ENCODE results near the gene KMT2D. TPM values are rescaled to one million over a fixed set of nuclear protein-coding genes. Genes with fewer than 3 reads are reported as not detected.

The KMT2D gene
- total and polyA plus RNA-seq, 10 of the 15 experiments (the other 5 are each of a cell fraction or from before 2014, with no cell fraction given), result 0.51 to 71.5 (median 10.4) TPM

DNA sequence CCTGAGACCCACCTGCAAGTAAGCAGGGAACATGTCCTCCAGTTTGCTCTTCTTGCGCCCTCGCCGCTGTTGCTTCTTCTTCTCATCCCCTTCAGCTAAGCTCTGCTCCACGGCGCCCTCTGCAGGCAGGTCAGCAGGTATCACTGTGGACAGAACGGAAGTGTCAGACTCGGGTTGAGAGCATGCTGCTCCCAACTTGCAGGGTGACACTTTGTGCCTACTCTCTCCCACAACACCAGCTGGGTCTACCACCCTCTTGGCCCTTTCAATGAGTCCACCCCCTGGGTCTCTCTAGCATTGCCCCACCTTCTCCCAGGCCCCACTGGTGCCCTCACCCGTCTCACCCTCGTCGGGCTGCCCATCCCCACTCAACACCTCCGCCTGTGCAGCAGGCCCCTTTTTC lies 16.7 kb downstream of the KMT2D start:
- Histone ChIP-seq H3K9ac (ENCODE audit: control insufficient read depth, insufficient read depth, low read length) (no peak overlapping the region), H3K4me3 (no peak overlapping the region), H3K79me2 (ENCODE audit: control insufficient read depth, insufficient read depth, low read length) (no peaks in the 10 kb centered on the region), H3K4me1 (ENCODE audit: control insufficient read depth, insufficient read depth, low read length) (no peaks in the 10 kb centered on the region), H2AFZ (ENCODE audit: control insufficient read depth, low read depth, low read length) (no peak overlapping the region), H3K4me2 (ENCODE audit: control insufficient read depth, insufficient read depth) (no peak overlapping the region), H4K20me1 (ENCODE audit: control insufficient read depth, insufficient read depth) (no peaks in the 10 kb centered on the region), H3K36me3 (ENCODE audit: control insufficient read depth in 2 of 2, insufficient read depth in 2 of 2, low read length in 1 of 2) (peaks cover 37 to 67% of the 10 kb centered on the region in 2 experiments), H3K27me3 (replicated peaks in 1 of 2; ENCODE audit: control insufficient read depth in 2 of 2, insufficient read depth in 2 of 2, low read length in 1 of 2) (no peaks in the 10 kb centered on the region), H3K27ac (ENCODE audit: control insufficient read depth, insufficient read depth) (no peak overlapping the region), H3K9me3 (replicated peaks; ENCODE audit: control insufficient read depth, insufficient read depth, low read length) (no peaks in the 10 kb centered on the region)
- peak; percentile 87 for ATAC-seq
- WGBS (ENCODE audit: insufficient coverage, insufficient replicate concordance, low lambda C conversion rate, missing lambda C conversion rate), result 56% methylated on average over 11 of the region's 11 CpGs
- DNase-seq (ENCODE audit: low read depth, low spot score), result no peak
- ChIA-PET RAD21 (ENCODE audit: unreplicated experiment) (interaction anchor here (1.0 to 2.7 kb wide), 2 partner anchors 24 to 47 kb away, joined by 3 to 14 read pairs; no protein-coding TSS in a partner anchor), POLR2A (no interaction called here), CTCF (interaction anchor here (0.6 to 4.4 kb wide), 27 partner anchors 12 to 194 kb away, joined by 3 to 44 read pairs (median 4); partner anchors contain the start of genes DDN, FKBP11, PRKAG1 and RHEBL1), SMC1A (ENCODE audit: uncharacterized antibody, unreplicated experiment) (interaction anchor here (1.1 to 2.2 kb wide), 4 partner anchors 29 to 191 kb away, joined by 3 to 19 read pairs (median 4); no protein-coding TSS in a partner anchor)
- intact Hi-C loops (cut with micrococcal nuclease; ENCODE audit: unreplicated experiment) (no loop called here), in situ Hi-C loops (cut with MboI) (no loop called here)
- FAIRE-seq, result no peak
- BruUV-seq (replicated peaks), result no TSS peak
- TF ChIP-seq NBN (IDR thresholded peaks at IDR 0.05), result no peak
- TF ChIP-seq CHD4 (IDR thresholded peaks at IDR 0.05), result no peak
- TF ChIP-seq, protein P1, sequence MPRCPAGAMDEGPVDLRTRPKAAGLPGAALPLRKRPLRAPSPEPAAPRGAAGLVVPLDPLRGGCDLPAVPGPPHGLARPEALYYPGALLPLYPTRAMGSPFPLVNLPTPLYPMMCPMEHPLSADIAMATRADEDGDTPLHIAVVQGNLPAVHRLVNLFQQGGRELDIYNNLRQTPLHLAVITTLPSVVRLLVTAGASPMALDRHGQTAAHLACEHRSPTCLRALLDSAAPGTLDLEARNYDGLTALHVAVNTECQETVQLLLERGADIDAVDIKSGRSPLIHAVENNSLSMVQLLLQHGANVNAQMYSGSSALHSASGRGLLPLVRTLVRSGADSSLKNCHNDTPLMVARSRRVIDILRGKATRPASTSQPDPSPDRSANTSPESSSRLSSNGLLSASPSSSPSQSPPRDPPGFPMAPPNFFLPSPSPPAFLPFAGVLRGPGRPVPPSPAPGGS (IDR thresholded peaks at IDR 0.05; ENCODE audit: borderline replicate concordance, insufficient read depth, low read depth, low read length, poor library complexity, severe bottlenecking), result no peak
- no peak for TF ChIP-seq HDGF (IDR thresholded peaks at IDR 0.05)
- no peak for TF ChIP-seq KLF5 (IDR thresholded peaks at IDR 0.05; ENCODE audit: partially characterized antibody)
- TF ChIP-seq REST (IDR thresholded peaks at IDR 0.05; ENCODE audit: low read depth, low read length), result no peak
- TF ChIP-seq ZBTB40 (IDR thresholded peaks at IDR 0.05; ENCODE audit: borderline replicate concordance), result no peak
- no peak for TF ChIP-seq SP1 (IDR thresholded peaks at IDR 0.05; ENCODE audit: low read depth, low read length)
- no peak for TF ChIP-seq EZH2 (IDR thresholded peaks at IDR 0.05; ENCODE audit: borderline replicate concordance, control insufficient read depth, low read depth, low read length)
- no peak for TF ChIP-seq PAX8 (IDR thresholded peaks at IDR 0.05)
- TF ChIP-seq, protein P2, sequence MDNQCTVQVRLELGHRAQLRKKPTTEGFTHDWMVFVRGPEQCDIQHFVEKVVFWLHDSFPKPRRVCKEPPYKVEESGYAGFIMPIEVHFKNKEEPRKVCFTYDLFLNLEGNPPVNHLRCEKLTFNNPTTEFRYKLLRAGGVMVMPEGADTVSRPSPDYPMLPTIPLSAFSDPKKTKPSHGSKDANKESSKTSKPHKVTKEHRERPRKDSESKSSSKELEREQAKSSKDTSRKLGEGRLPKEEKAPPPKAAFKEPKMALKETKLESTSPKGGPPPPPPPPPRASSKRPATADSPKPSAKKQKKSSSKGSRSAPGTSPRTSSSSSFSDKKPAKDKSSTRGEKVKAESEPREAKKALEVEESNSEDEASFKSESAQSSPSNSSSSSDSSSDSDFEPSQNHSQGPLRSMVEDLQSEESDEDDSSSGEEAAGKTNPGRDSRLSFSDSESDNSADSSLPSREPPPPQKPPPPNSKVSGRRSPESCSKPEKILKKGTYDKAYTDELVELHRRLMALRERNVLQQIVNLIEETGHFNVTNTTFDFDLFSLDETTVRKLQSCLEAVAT (IDR thresholded peaks at IDR 0.05), result 0 out of 2 replicates have a peak, but pooled peaks have one; percentile 20

Data from GM12878 (cell line).